ENCODE measurements around the gene RETN.

Gene RETN

DNA sequence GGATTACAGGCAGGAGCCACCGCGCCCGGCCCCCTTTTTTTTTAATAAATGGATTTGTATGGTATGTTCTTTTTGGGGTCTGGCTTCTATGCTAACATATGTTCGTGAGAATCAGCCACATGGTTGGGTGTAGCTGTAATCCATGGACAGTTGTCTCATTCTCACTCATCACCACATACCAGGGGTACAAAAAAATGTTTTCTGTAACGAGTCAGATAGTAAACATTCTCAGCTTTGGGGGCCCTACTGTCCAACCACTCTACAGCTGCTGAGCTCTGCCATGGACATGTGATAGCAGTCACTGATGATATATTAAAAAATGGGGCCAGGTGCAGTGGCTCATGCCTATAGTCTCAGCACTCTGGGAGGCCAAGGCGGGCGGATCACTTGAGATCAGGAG, 5.1 kb upstream of the RETN start:
- H3K4me3 ChIP-seq (ENCODE audit: low read length): no peak overlapping the region
- no peak for TF ChIP-seq ZNF274 (IDR thresholded peaks at IDR 0.05; ENCODE audit: low read depth, low read length)

DNA sequence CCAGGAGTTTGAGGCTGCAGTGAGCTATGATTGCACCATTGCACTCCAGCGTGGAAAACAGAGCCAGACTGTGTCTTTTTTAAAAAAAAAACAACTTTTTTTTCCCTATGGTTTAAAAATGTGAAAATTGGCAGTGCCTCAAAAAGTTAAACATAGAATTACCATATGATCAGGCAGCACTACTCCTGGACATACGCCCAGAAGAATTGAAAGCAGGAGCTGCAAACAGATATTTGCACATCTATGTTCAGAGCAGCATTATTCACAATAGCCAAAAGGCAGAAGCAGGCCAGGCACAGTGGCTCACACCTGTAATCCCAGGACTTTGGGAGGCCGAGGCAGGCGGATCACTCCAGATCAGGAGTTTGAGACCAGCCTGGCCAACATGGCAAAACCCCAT, 3.8 kb upstream of the RETN start:
- no peak overlapping the region for H3K4me3 ChIP-seq (ENCODE audit: low read length)
- no peak for TF ChIP-seq ZNF274 (IDR thresholded peaks at IDR 0.05; ENCODE audit: low read depth, low read length)

DNA sequence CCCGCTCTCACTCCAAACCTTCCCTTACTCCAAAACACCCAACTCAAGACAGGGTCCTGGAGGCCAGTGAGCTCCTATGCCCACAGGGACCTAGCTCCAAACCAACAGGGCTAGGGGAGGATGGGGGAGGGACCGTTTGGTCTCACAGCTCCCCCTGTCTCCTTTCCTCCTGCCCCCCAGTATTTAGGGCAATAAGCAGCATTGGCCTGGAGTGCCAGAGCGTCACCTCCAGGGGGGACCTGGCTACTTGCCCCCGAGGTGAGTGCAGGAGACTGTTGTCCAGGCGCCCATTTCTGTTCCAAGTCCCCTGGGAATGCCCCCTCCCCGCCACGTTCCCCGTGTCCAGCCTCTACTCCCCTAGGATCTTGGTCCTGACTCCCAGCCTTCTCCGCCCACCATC, 792 bp downstream of the RETN start:
- H3K4me3 ChIP-seq (ENCODE audit: low read length): no peak overlapping the region
- TF ChIP-seq ZNF274 (IDR thresholded peaks at IDR 0.05; ENCODE audit: low read depth, low read length): no peak

DNA sequence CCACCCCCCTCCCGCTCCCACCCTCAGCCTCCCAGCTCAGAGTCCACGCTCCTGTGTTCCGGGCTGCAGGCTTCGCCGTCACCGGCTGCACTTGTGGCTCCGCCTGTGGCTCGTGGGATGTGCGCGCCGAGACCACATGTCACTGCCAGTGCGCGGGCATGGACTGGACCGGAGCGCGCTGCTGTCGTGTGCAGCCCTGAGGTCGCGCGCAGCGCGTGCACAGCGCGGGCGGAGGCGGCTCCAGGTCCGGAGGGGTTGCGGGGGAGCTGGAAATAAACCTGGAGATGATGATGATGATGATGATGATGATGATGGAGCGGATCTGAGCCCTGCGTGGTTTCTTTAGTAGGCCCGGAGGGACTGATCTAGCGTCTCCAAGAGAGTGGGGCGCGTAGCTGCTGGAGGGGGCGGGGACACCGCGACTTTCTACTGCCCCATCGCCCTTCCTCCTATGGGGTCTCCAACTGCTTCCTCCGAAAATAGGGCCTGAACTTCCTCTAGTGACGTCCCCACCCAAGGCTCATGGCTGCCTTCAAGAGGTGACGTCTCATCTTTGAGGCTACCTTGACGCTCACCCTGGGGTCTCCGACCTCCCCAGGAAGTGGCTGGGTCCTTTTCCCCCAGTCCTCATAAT, 1.4 kb downstream of the RETN start:
- TF ChIP-seq ZNF274 (IDR thresholded peaks at IDR 0.05; ENCODE audit: low read depth, low read length): no peak
- no peak overlapping the region for H3K4me3 ChIP-seq (ENCODE audit: low read length)

DNA sequence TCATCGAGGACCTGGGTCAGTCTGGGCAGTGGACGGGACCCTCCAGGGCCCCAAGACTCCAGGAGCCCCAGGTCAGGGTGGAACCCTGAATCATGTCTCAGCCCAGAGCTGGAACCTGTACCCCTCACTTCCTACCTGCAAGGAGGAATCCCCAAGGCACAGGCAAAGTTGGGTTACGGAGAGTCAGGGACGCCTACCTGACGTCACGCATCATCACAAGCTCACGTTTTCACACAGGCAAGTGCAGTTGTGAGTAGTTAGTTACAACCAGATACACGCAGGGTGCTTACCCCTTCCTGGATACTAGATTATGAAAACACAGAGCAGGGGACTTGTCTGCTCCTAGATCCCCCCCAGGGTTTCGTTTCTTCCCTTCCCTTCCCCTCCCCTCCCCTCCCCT, 1.9 kb downstream of the RETN start:
- TF ChIP-seq ZNF274 (IDR thresholded peaks at IDR 0.05; ENCODE audit: low read depth, low read length): no peak
- no peak overlapping the region for H3K4me3 ChIP-seq (ENCODE audit: low read length)

DNA sequence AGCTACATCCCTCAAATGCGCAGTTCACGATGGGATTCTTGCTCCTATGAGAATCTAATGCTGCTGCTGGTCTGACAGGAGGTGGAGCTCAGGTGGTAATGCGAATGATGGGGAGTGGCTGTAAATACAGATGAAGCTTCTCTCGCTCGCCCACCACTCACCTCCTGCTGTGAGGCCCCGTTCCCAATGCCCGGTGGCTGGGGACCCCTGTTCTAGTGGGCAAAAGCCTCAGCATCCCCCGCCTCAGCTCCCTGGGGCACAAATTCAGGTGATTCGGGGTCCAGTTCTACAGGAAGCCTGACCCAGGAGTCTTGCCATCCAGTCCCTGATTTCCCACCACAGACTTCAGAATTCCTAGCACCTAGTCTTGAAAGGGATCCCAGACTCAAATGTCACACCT, 3.7 kb downstream of the RETN start:
- no peak for TF ChIP-seq ZNF274 (IDR thresholded peaks at IDR 0.05; ENCODE audit: low read depth, low read length)
- no peak overlapping the region for H3K4me3 ChIP-seq (ENCODE audit: low read length)

DNA sequence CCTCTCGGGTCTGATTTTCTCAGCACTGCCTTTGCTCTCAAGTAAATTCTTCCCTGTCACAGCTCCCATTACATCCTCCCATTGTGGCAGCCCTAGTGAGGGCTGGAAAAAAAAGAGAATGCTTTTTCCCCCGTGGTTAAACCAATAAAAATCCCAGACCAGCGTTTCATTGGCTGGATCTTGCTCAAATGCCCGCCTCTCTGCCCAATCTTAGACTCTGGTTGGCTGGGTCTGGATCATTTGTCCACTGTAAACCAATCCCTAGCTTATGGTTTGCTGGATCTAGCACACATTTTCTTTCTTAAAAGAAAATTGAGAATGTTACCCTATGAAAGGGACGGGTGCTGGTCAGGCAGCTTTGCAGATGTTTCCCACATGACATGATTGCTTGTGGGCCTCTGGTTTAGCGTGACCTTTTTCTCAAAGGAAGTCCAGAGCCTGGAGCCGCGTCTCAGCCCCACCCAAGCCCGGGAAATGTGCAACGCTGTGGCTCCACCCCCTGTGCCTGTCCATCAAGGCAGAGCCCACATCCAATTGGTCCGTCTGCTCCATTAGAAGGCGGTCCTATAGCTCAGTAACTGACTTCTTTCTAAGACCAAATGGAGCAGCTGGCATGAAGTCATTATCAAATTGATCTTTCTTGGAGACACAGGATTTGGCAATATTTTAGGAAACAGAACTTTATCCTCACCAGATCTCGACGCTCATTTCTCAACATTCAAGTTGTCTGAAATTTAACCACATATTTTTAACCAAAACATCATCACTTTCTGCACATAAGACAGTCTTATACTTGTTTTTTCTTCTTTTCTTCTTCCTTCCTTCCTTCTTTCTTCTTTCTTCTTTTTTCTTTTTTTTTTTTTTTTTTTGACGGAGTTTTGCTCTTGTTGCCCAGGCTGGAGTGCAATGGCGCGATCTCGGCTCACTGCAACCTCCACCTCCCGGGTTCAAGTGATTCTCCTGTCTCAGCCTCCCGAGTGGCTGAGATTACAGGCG, 5.5 kb downstream of the RETN start:
- no peak for TF ChIP-seq ZNF274 (IDR thresholded peaks at IDR 0.05; ENCODE audit: low read depth, low read length)
- no peak overlapping the region for H3K4me3 ChIP-seq (ENCODE audit: low read length)

DNA sequence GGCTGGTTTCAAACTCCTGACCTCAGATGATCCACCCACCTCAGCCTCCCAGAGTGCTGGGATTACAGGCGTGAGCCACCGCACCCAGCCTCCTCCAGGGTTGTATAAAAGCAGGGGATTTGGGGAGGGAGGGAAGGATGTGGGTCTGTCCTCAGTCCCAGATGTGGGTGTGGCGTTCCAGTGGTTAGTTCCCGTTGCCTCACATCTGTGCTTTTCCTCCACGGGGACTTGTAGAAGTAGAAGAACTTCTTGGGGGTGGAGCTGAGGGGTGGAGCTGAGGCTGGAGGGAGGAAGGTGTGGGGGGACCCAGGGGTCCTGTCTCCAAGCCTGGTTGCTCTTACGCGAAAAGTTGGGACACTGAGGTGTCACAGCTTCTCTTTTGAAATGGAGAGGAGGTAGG, 7.5 kb downstream of the RETN start:
- no peak for TF ChIP-seq ZNF274 (IDR thresholded peaks at IDR 0.05; ENCODE audit: low read depth, low read length)
- no peak overlapping the region for H3K4me3 ChIP-seq (ENCODE audit: low read length)

DNA sequence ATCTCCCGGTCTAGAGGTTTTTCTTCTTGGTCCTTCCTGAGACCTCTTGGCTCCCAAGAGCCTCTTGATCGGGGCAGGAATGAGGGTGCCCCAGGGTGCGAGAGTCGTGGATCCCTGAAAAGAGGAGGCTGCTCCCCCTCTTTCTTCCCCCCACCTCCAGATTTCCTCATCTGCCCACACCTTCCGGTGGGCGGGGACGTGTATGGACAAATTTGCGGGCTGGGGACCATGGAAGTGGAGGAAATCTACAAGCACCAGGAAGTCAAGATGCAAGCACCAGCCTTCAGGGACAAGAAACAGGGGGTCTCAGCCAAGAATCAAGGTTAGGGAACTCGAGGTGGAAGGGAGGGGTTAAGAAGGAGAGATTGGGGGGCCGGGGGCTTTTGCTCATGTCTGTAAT, 8.0 kb downstream of the RETN start, which contains the start of gene MCEMP1:
TSS of gene MCEMP1 (plus strand) at position 237 of the 400 bp plus-strand sequence. CDS start at position 268, 31 bp downstream.
- TF ChIP-seq ZNF274 (IDR thresholded peaks at IDR 0.05; ENCODE audit: low read depth, low read length): no peak

DNA sequence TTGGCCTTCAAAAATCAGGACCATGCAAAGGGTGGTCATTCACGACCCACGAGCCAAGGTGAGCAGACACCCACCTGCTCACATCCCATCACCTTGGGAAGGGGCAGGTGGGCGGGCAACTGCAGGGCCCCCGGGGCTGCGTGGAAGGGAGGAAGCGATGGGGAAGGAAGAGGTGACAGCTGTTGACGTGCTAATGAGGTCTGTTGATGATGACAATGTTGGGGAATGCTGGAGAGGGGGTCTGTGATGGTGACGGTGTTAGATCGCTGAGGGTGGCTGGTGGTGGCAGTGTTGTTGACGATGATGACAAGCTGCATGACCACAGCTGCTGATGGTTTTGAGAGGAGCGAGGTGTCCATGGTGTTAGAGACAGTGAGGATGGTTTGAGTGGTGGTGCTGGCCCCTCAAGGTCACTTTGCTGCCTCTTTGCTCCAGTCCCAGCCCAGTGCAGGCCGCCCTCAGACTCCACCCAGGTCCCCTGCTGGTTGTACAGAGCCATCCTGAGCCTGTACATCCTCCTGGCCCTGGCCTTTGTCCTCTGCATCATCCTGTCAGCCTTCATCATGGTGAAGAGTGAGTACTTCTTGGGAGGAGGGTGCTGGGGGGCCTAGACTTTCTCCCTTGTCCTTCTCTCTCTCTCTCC, 8.9 kb downstream of the RETN start:
- H3K4me3 ChIP-seq (ENCODE audit: low read length): no peak overlapping the region
- TF ChIP-seq ZNF274 (IDR thresholded peaks at IDR 0.05; ENCODE audit: low read depth, low read length): no peak

More for the DNA sequence above, 8.0 kb downstream of the RETN start, which contains the start of gene MCEMP1:
- no peak within 1 kb of the TSS for H3K4me3 ChIP-seq (ENCODE audit: low read length)

DNA sequence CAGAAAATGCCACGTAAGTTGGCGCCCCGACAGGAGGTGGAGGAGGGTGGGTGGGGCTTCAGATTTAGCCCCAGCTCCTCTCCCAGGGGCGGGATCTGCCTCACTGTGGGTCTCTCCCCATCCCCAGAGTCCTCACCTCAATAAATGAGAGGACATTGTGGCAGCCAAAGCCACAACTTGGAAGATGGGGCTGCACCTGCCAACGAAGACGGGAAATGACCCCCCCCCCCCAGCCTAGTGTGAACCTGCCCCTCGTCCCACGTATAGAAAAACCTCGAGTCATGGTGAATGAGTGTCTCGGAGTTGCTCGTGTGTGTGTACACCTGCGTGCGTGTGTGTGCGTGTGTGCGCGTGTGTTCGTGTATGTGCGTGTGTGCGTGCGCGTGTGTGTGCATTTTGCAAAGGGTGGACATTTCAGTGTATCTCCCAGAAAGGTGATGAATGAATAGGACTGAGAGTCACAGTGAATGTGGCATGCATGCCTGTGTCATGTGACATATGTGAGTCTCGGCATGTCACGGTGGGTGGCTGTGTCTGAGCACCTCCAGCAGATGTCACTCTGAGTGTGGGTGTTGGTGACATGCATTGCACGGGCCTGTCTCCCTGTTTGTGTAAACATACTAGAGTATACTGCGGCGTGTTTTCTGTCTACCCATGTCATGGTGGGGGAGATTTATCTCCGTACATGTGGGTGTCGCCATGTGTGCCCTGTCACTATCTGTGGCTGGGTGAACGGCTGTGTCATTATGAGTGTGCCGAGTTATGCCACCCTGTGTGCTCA, 10.3 kb downstream of the RETN start:
- TF ChIP-seq ZNF274 (IDR thresholded peaks at IDR 0.05; ENCODE audit: low read depth, low read length): no peak
- H3K4me3 ChIP-seq (ENCODE audit: low read length): no peak overlapping the region

DNA sequence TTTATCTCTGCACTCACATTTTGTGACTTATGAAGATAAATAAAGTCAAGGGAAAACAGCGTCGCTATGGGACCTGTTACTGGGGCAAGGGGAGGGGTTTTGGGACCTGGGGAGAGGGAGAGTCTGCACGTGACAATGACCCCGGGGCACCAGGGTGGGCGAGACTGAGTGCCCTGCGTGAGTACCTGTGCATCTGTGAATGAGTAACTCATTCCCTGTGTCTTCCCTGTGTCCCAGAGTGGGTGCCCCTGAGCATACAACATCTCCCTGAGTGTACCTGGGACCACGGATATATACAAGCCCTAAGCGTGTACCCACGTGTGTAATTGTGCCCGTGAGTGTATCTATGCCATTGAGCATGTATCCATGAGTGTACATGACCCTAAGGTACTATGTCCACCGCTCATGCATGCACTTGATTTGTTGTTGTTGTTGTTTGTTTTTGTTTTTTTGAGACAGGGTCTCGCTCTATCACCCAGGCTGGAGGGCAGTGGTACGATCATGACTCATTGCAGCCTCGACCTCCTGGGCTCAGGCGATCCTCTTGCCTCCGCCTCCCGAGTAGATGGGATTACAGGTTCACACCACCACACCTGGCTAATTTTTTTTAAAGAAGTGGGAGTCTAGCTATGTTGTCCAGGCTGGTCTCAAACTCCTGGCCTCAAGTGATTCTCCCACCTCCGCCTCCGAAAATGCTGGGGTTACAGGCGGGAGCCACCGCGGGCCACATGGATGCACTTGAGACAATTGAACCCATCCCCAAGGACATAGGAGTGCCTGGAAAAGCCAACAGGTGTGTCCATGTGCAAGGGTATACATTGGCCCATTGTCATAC, 11.1 kb downstream of the RETN start:
- peak overlapping the region; percentile 16; the same call in 1 of the 2 replicates for H3K4me3 ChIP-seq (ENCODE audit: low read length)
- TF ChIP-seq ZNF274 (IDR thresholded peaks at IDR 0.05; ENCODE audit: low read depth, low read length): no peak

Measured in GM08714 (cell line).